HG03460 (cell line): ENCODE data around the gene SPACA4.

Experiments
- ATAC-seq: cut with Tn5 transposase; IDR thresholded peaks from one replicate; pipeline ENCODE4 v1.9.1; 2021; ENCODE audit not compliant: unreplicated experiment

Gene SPACA4

DNA sequence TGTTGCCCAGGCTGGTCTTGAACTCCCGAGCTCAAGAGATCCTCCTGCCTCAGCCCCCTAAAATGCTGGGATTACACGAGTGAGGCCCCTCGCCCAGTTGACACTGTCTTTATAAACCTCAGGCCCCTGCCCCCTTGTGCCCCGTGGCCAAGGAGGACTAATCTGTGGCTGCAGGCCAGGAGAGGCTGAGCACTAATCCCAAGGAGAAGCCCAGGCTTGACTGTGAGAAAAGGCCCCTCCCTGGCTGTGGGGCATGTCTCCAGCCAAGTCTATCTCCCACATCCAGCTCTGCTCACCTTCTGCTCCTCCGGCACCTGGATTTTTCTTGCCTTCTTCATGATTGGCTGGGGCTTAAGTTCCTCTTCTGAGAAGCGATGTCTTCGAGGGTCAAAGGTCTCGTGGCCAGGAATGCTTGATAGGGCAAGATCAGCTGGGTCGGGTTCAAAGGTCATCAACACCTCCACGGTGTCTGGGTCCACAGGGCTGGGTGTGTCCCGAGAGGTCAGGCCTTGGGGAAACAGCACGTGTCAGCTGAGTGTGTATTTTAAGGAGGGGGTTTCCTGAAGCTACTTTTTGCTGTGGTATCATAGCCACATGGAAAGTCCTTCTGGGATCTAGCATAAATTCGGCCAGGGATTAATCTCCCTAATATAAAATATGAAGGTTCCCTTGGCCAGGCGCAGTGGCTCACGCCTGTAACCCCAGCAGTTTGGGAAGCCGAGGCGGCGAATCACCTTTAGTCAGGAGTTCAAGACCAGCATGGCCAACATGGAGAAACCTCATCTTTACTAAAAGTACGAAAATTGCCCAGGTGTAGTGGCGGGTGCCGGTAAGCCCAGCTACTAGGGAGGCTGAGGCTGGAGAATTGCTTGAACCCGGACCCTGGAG lies 26.9 kb downstream of the SPACA4 start:
- ATAC-seq: no peak

DNA sequence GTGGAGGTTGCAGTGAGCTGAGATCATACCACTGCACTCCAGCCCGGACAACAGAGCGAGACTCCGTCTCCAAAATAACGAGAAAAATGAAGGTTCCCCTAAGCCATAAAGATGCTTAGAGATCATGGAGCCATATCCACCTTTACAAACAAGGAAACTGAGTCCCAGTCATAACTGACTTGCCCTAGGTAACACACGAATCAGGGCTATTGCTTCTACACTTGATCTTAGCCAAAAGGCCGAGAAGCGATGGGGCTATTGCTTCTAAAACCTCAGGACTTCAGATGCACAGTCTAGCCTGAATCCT lies 27.4 kb downstream of the SPACA4 start:
- ATAC-seq: no peak

DNA sequence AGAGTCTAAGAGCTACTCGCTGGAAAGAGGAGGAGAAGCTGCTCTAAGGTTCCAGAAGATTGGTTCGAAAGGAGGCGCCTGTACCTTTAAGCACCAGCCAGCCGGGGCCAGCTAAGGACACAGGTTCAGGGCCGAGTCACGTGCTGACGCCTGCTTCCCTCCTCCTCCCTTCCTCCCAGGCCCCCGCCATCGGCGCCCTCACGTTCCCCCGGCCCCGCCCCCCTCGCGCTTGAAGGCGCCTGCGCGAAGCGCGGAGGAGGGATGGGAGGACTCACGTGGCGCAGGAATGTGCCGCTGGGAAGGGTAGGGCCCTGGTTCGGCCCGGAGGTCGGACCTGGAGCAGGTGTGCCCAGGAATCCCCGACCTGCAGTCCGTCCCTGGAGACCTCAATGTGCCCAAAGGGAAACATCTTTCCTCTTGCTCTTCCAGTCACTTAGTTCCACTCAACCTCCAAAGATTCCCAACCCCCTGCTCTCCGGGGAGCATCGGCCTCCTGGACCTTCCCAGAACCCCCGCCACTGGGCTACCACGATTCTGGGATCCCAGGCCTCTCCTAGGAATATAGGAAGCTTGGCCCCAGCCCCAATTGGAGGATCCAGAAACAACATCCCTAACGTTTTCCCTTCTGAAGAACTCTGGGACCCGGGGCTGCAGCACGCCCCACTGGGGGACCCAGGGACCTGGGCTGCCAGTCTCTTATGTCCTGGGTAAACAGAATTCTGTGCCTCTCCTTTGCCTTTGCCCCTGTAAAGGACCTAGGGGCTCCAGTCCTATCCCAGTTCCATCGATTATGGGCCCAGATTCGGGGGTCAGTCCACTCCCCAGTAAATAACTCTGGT lies 28.1 kb downstream of the SPACA4 start:
- no peak for ATAC-seq

DNA sequence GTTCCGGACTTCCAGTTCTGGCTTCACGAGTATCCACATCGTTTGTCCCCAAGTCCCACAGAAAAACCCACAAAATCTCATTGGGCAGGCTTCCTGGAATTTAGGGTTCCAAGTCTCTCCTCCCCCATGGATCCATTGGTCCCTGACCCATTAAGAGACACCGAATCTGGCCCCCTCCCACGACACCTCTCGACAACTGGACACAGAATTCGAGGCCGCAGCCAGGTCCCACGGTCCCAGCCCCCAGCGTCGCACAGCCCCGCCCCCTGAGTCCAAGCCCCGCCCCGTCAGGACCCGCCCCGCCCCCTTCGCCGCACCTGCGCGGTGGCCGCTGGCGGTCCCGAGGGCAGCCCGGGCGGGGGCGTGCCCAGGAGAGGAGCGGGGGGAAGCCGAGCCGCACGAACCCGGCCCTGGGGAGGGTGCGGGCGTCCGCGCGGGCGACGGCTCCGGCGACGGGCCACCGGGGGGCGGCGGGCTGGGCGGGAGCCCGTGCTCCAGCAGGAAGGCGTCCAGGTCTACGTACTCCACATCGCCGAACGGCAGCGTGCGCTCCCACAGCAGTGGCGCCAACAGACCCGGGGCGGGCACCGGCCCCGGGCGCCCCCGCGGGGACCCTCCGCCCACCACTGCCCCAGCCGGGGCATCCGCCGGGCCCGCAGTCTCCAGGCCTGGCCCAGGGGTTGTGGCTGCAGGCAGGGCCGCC lies 28.9 kb downstream of the SPACA4 start:
- no peak for ATAC-seq

DNA sequence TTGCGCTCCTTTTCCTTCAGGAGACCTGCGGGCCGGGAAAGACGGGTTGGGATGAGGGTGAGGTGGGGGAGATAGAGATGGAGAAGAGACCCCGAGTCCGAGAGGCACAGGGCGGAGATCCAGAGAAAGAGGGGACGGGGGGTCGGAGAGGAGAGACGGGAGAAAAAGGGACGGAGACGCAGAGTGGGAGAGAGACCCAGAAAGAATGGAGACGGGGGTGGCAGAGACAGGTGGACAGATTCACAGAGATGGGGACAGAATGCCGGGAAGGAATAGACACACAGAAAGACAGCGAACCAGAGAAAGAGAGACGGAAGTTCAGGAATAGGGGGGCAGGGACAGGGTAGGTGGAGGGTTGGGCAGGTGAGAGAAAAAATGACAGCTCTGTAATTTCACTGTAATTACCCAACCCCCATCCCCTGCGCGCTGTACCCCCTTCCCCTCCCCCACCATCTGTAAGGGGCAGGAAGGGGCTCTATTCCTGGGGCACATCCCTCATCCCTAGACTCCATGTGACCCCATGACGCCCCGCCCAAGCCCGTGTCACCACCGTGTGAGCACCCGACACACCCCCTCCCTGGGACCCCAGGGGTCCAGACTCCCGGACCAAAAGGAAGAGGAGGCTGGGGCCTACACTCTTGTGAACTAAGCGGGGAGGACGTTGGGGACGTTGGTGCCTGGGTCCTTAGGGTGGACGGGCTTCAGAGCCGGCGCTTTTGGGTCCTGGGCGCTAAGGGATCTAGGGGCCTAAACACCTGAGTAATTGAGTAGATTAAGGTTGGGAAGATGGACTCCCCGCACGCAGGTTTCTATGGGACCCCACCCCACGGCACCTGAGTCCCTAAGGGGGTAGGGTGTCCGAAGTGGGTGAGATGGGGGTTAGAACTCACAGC lies 29.7 kb downstream of the SPACA4 start:
- ATAC-seq: no peak

DNA sequence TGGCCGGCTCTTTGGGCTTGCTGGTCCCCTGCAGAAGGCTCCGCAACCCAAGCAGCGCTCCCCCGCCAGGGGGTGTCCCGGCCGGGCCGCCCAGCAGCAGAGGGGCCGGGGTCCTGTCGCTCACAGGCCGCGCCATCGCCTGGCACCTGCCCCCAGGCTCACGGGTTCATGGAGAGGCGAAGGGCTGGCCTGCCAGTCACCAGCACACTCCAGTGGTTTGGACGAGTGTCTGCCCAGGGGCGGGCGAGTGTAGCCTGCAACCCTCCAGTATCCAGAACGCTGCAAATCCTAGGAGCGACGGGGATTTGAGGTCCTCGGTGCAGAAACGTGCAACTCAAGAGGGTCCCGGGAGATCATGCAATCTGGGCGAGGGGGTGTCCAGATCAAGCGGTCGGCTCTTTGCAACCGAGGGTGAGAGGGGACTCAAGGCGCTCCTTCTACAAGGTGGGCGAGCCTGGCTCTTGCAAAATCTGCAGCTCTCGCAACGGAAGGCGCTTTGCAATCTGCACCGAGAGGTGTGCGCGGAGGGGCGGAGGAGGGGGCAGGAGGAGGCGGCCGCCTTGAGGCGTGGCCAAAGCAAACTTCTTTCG lies 30.4 kb downstream of the SPACA4 start, which contains the start of gene DBP:
Gene DBP (minus strand): TSS at position 521 of the 590 bp plus-strand sequence. CDS start 385 bp downstream, at position 136.
- ATAC-seq: peak; percentile 5

DNA sequence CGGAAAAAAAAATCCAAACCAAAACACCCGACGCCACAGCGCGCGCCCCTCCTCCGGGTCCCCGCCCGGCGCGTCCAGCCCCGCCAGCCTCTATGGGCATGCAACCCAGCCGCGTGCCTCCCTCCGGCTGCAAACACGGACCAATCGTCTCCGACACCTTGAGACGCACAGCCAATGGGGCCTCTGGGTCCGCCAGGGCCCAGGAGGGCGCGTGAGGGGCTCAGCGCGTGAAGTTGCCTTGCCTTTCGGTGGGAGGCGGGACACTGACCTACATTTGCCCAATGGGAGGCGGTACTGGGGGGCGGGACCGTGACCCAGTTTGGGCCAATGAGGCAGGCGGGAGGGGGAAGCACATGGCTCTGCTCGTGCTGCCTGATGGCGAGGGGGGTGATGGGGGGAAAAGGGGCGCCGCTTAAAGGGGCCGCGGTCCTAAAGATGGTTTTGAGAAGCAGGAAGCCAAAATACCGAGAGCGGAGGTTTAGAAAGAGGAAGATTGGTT lies 31.0 kb downstream of the SPACA4 start:
- peak; percentile 57 for ATAC-seq

DNA sequence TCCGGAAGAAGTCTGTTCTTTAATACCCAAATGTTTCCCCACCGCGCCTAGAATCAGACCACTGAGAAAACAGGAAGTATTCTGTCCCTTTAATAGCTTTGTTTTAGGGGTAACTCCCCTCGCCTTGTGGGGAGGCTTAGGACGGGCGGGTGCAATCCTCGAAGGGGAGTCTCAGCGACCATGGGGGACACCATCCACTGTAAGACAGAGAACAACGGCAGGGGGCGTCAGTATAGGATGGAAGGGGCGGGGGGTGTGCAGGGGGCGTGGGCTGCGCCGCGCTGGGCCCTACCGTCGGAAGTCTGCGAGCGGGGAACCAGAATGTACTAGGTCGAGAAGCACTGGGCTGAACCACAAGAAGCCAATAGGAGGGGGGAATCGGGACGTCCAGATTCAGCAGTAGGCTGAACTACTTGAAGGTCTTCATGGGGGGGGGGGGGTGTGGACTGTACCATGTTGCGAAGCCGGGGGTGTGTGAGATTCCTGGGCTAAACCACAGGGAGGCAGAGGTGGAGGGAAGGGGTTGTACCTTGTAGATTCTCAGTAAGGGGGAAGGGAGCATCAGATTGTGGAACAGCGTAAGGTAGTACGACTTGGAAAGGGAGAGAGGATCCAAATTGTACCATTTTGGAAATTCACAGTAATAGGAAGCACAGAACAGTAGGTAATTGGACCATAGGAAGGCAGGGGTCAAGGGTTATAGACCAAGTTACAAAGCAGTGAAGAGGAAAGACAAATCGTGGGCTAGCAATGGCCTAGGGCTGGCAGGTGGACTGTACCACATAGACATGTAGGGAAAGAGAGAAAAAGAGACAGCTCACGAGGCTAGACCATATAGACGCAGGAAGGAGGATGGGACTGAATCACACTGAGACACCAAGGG lies 31.6 kb downstream of the SPACA4 start:
- ATAC-seq: peak; percentile 16

DNA sequence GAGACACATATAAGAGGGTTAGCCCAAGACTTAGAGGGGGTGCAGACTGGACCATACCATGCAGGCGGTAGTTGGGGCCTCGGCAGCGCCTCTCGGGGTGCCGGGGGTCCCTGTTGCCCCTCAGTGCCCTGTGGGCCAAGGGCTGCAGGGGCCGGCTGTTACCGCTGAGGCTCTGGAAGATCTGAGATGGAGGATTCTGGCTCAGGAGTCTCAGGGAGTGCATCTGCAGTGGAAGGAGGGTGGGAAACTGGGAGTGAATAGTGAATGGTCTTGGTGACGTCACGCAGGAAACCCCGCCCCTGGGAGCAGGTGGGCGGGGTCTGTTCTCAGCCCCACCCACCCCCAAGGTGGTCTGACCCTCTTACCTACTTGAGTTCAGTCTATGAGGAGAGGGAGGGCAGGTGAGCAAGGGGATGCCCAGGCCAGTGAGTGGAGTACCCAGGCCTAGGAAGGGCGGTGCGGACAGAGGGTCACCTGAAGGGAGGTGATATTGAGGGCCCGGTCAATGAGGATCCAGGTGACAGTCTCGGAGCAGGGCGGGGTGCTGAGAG lies 32.4 kb downstream of the SPACA4 start:
- ATAC-seq: no peak

DNA sequence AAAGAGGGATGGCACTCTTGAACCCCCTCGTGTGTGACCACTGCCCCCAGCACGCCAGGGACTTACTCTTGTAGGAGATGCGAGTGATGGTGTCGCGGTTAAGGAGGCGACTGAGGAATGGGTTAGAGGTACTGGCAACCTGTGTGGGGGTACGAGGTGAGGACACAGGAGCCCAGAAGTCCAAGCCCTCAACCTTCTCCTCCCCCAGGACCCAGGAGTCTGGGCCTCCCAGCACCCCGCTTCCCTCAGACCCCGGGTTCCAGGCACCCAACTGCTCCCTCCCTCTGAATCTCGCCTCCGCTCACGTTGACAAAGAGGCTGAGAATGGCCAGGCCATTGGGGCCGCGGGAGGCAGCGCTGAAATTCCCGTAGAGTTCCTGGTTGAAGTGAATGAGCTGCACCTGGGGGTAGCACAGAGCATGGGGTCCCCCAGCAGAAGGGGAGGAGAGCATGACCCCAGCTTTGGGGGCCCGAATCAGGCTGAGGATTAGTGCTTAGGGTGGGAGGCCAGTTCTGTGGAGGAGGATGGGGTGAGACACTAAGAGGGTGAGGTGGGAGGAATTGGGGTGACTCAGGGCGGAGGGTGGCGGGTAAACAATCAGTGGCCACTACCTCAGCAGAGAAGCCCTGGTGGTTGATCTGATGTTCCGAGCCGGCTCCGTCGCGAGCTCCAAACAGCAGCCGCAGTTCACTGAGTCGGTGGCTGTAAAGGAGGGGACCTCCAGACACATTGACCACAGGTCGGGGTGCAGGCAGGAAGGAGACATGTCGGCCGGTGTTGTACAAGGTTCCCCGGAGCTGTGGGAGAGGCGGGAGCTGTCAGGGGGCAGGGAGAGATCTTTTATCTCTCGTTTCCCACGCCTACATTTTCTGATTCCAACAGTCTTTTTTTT lies 33.2 kb downstream of the SPACA4 start:
- ATAC-seq: no peak

DNA sequence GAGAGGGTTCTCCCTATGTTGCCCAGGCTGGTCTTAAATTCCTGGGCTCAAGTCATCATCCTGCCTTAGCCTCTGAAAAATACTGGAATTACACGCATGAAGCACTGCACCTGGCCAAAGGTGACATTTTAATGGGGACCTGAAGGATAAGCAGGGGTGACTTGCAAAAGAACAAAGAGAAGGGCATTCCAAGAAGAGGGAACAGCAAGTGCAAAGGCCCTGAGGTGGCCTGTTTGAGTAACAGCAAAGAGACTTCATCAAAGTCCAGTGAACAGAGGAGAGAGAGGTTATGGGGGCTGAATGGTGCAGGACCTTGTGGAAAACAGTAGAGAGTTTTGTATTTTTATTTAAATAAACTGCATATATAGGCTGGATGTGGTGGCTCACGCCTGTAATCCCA lies 35.3 kb downstream of the SPACA4 start:
- no peak for ATAC-seq

DNA sequence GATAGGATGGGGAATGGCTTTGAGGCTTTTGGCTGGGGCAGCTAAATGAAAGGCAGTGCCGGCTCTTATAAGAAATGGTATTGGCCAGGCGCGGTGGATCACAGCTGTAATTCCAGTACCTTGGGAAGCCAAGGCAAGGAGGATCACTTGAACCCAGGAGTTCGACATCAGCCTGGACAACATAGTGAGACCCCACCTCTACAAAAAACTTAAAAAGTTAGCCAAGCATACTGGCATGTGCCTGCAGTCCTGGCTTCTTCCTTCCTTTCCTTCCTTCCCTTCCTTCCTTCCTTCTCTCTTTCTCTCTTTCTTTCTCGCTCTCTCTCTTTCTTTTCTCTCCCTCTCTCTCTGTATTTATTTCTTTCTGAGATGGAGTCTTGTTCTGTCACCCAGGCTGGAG lies 36.3 kb downstream of the SPACA4 start:
- no peak for ATAC-seq

DNA sequence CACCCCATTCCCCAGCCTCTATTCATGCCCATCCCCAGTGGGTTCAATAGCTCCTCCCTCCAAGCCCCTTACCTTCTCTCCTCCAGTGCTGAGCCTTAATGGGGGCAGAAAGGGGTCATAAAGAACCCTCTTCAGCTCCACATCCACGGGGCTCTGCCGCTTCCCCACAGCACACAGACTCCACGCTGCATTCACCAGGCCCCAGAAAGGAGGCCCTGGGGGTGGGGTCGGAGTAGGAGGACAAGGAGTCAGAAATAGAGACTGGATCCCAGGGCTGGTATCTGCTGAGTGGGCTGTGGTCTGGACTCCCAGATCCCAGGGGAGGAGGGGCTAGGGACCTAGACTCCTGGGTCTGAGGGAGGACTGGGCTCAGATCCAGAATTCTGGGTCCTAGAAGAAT lies 37.8 kb downstream of the SPACA4 start:
- no peak for ATAC-seq

DNA sequence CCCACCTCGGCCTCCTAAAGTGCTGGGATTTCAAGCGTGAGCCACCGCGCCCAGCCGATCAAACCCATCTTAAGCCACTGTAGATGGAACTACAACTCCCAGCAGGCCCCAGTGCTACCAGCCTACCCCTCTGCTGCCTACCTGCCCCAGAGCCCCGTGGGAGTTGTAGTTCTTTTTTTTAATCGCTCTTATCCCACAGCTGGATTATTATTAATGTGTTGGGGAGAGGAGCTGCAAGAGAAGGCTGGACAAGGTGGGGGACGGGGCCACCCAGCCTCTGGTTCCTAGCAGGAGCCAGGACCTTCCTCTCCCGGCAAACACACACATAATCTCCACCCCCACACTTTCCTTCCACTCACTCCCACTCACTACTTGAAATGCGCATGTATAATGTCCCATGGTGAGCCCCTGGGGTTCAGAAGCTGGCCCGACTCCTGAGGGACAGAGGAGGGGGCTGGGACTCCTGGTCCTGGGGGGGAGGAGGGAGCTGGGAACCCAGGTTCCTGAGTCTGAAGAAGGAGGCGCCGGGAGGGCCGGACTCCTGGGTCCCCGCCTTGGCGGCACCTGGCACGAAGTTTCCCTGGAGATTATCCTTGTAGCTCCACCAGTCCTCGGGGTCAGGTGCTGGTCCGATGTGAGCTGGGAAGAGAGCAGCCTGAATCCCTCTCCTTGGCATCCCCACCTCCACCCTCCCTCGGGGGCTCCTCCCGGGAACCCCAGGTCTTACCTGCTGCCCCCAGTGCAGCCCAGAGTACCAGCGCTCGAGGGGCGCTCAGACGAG lies 38.5 kb downstream of the SPACA4 start:
- no peak for ATAC-seq

DNA sequence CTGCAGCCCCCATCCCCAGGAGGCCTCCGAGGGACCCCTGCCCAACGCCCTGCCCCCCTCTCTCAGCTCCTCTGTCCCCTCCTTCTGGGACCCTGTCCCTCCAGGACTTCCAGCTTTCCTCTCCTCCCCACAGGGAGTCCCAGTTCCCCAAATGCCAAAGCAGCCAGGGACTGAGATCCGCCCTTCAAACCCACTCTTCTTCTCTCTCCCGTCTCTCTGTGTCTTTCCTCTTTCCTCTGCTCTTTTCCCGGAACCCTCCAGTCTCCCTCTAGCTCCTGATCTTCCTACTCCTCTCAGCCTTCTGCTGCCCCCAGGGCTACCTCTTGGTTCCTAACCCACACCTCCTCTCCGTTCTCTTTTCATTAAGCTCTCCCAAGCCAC lies 39.1 kb downstream of the SPACA4 start:
- no peak for ATAC-seq

DNA sequence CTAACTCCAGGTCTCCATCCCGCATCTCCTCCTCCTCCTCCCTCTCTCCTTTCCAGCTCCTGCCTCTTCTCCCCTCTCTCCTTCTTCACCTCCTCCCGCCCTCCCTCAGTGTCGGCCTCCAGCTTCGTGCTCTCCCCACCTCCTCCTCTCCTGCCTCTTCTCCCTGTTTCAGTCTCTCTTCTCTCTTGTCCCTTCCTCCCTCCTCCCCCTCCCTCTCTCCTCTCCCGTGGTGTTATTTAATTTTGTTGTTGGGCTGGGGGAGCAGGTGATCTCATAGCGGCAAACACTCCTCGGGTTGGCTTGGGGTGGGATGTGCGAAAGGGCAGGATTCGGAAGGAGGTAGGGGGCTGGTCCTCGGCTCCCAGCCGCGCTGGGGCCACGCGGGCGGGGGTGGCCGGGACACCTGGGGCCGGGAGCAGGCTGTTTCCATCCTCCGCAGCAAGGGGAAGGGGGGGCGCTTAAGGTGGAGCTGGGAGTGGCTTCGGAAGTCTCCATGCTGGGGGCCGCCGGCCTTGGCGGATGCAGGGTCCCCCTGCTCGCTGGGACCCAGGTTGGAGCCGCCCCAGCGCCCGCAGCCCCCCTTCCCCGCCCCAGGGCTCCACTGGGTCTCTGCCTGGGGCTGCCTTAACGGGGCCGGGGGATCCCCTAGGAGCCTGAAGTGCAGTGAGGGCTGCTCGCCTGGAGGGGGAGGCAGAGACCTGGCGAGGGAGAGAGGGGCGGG lies 39.6 kb downstream of the SPACA4 start, which contains the start of gene CA11:
Gene CA11 (minus strand): TSS at position 187 of the 721 bp plus-strand sequence. CDS start 555 bp downstream, outside the sequence.
- ATAC-seq: peak; percentile 60
